Activated T-cell treated with anti-CD3 and anti-CD28 coated beads, Interleukin-2, amount 50 U/mL, for 48 hours (primary cell): ENCODE data around the gene LGALS9C.
"Not testable (repeated sequence)": the region's sequence is repeated elsewhere in the genome, so short reads cannot be mapped to it uniquely, and the experiment has no call there.

Experiments
- DNase-seq, 2 experiments: peaks; one replicate each; pipeline ENCODE4 v3.0.0-alpha.2; 2020

Gene LGALS9C

DNA sequence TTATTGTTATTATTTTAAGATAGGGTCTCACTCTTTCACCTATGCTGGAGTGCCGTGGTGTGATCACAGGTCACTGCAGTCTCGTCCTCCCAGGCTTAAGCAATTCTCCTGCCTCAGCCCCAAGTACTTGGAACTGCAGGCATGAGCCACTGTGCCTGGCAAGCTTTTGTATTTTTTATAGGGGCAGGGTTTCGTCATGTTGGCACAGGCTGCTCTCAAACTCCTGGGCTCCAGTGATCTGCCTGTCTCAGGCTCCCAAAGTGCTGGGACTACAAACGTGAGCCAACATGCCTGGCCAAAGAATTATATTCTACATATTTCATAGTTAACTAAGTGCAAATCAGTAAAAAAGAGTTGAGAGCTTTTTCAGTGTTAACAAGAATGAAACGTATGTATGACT, 65.6 kb downstream of the LGALS9C start:
- not testable (repeated sequence) for DNase-seq

DNA sequence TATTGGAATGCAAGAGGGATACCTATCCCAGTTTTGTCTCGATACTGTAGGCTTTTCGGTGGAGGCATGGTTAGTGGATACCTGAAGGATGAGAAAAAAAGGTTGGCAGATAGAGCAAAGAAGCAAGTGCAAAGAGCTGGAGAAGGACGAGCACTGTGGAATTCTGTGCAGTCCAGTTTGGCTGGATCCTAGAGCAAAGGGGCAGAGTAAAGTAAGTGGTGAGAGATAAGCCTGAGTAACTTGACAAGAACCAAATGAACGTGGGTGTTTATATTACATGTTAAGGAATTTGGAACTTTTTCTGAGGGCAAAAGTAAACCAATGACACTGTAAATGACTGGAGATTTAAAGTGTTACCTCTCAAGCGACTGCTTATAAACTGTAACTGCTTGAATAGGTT, 66.3 kb downstream of the LGALS9C start:
- not testable (repeated sequence) for DNase-seq
